Coronary artery (tissue), 2 donors: ENCODE data around the gene CDCA4.
"Not testable (repeated sequence)": the region's sequence is repeated elsewhere in the genome, so short reads cannot be mapped to it uniquely, and the experiment has no call there.

Source experiments
- DNase-seq: peaks from one replicate; pipeline ENCODE4 v3.0.0-alpha.2; 2017; ENCODE audit warnings: low spot score
- H3K27ac ChIP-seq, 2 donors: fragments of 200-600 bp; sonication (generic); one replicate each; pipeline ENCODE4 v1.5.1; 2016 to 2019
- H3K4me3 ChIP-seq: fragments of 200-600 bp; sonication (generic); 2 replicates; pipeline ENCODE4 v1.5.1; 2016; ENCODE audit warnings: mild to moderate bottlenecking, moderate library complexity
- CTCF ChIP-seq: fragments of 200-600 bp; sonication (generic); IDR thresholded peaks from one replicate; pipeline ENCODE4 v1.5.1; 2019; ENCODE audit warnings: antibody characterized with exemption

The CDCA4 gene

DNA sequence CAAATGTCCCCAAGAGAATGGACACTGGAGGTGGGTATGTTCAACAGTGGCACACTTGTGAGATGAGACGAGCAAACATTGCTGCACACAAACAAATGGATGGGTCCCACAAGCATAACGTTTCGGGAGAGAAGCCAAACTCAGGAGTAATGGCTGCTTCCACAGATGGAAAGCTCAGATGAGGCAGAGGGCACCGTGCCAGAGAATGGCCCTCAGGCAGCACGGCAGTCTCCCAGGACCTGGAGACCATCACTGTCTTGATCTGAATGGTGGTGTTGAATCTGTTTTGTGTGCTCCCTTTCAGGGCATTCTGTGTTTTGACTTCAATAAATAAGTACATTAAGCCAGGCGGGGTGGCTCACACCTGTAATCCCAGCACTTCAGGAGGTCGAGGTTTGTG, 8.5 kb upstream of the CDCA4 start:
- DNase-seq, result no peak
- Histone ChIP-seq H3K4me3 (no peak overlapping the region), H3K27ac (no peak overlapping the region)
- TF ChIP-seq CTCF, result no peak

- no peak for DNase-seq
- no peak for TF ChIP-seq CTCF
- H3K4me3 ChIP-seq, result no peak overlapping the region
- no peak overlapping the region for H3K27ac ChIP-seq
These were observed 7.5 kb upstream of the CDCA4 start for GRCh38 chr14:105028251-105028927.

DNA sequence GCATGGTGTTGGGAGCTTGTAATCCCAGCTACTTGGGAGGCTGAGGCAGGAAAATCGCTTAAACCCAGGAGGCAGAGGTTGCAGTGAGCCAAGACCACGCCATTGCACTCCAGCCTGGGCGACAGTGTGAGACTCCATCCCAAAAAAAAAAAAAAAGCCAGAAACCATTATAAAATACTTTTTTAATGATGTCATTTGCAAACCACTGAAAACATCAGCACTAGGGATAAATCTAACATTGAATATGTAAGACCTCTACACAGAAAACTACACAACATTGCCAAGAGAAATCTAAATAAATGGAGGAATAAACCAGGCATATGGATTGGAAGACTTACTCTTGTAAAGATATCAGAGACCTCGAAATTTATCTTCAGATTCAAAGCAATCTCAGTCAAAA, 6.8 kb upstream of the CDCA4 start:
- DNase-seq, H3K27ac ChIP-seq, H3K4me3 ChIP-seq: not testable (repeated sequence)

DNA sequence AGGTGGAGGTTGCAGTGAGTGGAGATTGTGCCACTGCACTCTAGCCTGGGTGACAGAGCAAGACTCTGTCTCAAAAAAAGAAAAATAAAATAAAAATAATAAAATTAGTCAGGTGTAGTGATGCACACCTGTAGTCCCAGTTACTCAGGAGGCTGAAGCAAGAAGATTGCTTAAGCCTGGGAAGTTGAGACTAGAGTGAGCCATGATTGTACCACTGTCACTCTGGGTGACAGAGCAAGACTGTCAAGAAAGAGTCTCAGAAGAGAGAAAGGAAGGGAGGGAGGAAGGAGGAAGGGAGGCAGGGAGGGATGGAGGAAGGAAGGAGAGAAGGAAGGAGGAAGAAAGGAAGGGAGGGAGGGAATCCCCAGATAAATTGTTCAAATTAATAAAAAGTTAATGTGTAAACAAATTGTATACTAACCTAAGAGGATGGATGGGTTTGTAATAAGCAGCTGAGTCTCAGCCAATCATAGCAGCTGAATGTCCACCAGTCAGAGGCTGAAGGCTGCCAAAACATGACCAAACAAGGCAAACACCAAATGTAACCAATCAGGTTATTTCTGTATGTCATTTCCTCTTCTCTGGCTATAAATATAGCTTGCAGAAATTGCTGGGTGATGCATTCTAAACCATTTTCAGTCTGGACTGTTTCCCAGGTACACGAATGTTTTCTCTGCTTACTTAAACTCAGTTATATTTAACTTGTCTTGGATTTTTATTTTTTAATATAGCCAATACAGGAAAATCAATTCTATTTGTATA, 6.1 kb upstream of the CDCA4 start:
- no peak for DNase-seq
- no peak for TF ChIP-seq CTCF
- H3K27ac ChIP-seq, result no peak overlapping the region
- no peak overlapping the region for H3K4me3 ChIP-seq

DNA sequence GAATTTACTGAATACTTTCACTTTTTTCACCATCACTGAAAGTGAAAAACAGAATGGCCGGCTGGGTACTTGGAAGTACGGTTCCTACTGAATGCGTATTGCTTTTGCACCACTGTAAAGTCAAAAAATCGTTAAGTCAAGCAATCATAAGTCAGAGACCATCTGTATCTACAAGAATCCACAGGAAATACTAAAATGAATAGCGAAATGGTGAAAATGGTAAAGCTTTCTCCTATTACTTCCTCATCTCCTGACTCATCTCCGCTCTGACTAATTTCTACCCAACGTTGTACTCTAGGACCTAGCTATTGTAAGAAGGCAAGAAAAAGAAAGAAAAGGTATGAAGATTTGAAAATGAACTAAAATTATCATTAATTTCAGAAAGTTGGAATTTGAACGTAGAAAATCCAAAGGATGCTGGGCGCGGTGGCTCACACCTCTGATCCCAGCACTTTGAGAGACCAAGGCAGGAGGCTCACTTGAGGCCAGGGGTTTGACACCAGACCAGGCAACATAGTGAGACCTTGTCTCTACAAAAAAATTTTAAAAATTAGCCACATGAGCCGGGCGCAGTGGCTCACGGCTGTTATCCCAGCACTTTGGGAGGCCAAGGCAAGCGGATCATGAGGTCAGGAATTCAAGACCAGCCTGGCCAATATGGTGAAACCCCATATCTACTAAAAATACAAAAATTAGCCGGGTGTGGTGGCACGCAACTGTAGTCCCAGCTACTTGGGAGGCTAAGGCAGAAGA, 5.3 kb upstream of the CDCA4 start:
- no peak overlapping the region for H3K4me3 ChIP-seq
- DNase-seq, result no peak
- TF ChIP-seq CTCF, result no peak
- H3K27ac ChIP-seq, result no peak overlapping the region

- TF ChIP-seq CTCF, result no peak
- H3K27ac ChIP-seq, result no peak overlapping the region
These were observed 4.5 kb upstream of the CDCA4 start for GRCh38 chr14:105025429-105025828.

GRCh38 chr14:105023791-105024480, 3.1 kb upstream of the CDCA4 start:
- no peak for DNase-seq
- H3K4me3 ChIP-seq, result no peak overlapping the region
- no peak overlapping the region for H3K27ac ChIP-seq
- TF ChIP-seq CTCF, result no peak

More at GRCh38 chr14:105025429-105025828, 4.5 kb upstream of the CDCA4 start:
- H3K4me3 ChIP-seq, result no peak overlapping the region
- DNase-seq, result no peak
